IMR-90 (cell line): Measurements from ENCODE around the gene SLC17A4. TPM values are rescaled to one million over a fixed set of nuclear protein-coding genes. Genes with fewer than 3 reads are reported as not detected.

Experiments
- ATAC-seq: fragments of 200-7000 bp; cut with Tn5 transposase; 2 replicates; pipeline ENCODE4 v1.9.1; 2020; ENCODE audit warnings: low read depth, mild to moderate bottlenecking, moderate library complexity
- BruUV-seq: library from RNA; stranded (reverse); fragments of 400-500 nt; replicated peaks from 2 replicates; lab custom pipeline; 2021; lab: Mats Ljungman, UMichigan
- CTCF ChIA-PET: fragments of 300-600 bp; formaldehyde crosslinking; extraction: SDS; loops from one replicate; lab custom pipeline; 2021; ENCODE audit warnings: antibody characterized with exemption; lab: Yijun Ruan, JAX
- POLR2A ChIA-PET: fragments of 300-600 bp; sonication (Branson Sonifier 250); formaldehyde crosslinking; loops from one replicate; lab custom pipeline; 2022; ENCODE audit warnings: antibody characterized with exemption; ENCODE audit not compliant: unreplicated experiment; lab: Charles Lee
- DNase-seq: peaks from one replicate; pipeline ENCODE4 v3.0.0; 2013
- H2AFZ ChIP-seq: replicated peaks from 2 replicates; pipeline ENCODE3; 2013; ENCODE audit warnings: low read length, mild to moderate bottlenecking; ENCODE audit not compliant: poor library complexity
- H2AK5ac ChIP-seq: 2 replicates; pipeline ENCODE4 v1.6.1; 2013; ENCODE audit warnings: low read depth, low read length, inconsistent platforms
- H2AK9ac ChIP-seq: replicated peaks from 2 replicates; pipeline ENCODE3; 2013; ENCODE audit warnings: mild to moderate bottlenecking, low read depth, low read length, moderate library complexity; ENCODE audit not compliant: poor library complexity
- H2BK120ac ChIP-seq: 2 replicates; pipeline ENCODE4 v1.6.1; 2013; ENCODE audit warnings: low read depth, low read length, inconsistent platforms
- H2BK15ac ChIP-seq: 3 replicates; pipeline ENCODE4 v1.6.1; 2013; ENCODE audit warnings: low read depth, low read length, inconsistent platforms
- H2BK20ac ChIP-seq: 2 replicates; pipeline ENCODE4 v1.6.1; 2013; ENCODE audit warnings: low read depth, mild to moderate bottlenecking, inconsistent platforms, low read length, moderate library complexity
- H2BK5ac ChIP-seq: 2 replicates; pipeline ENCODE4 v1.6.1; 2013; ENCODE audit warnings: mild to moderate bottlenecking, low read depth, low read length, inconsistent platforms; ENCODE audit not compliant: poor library complexity, severe bottlenecking
- H3K14ac ChIP-seq: replicated peaks from 2 replicates; pipeline ENCODE4 v1.6.1; 2013; ENCODE audit warnings: low read depth, low read length, inconsistent platforms
- H3K18ac ChIP-seq: 2 replicates; pipeline ENCODE4 v1.6.1; 2013; ENCODE audit warnings: low read depth, low read length, control low read depth
- H3K23ac ChIP-seq: 2 replicates; pipeline ENCODE4 v1.6.1; 2013; ENCODE audit warnings: low read depth, low read length, inconsistent platforms
- H3K27ac ChIP-seq: 2 replicates; pipeline ENCODE4 v1.5.1; 2013; ENCODE audit warnings: mild to moderate bottlenecking, control low read depth, low read length; ENCODE audit not compliant: insufficient read depth
- H3K27me3 ChIP-seq: 2 replicates; pipeline ENCODE4 v1.6.1; 2013; ENCODE audit warnings: low read length; ENCODE audit not compliant: control insufficient read depth, insufficient read depth
- H3K36me3 ChIP-seq: 2 replicates; pipeline ENCODE4 v1.6.1; 2013; ENCODE audit warnings: low read length, mixed read lengths; ENCODE audit not compliant: control insufficient read depth, insufficient read depth
- H3K4ac ChIP-seq: 2 replicates; pipeline ENCODE4 v1.6.1; 2013; ENCODE audit warnings: low read depth, low read length, inconsistent platforms
- H3K4me1 ChIP-seq: 2 replicates; pipeline ENCODE4 v1.6.1; 2013; ENCODE audit warnings: low read length, mixed read lengths; ENCODE audit not compliant: control insufficient read depth, insufficient read depth
- H3K4me2 ChIP-seq: 2 replicates; pipeline ENCODE4 v1.6.1; 2013; ENCODE audit warnings: low read depth, mild to moderate bottlenecking, control low read depth, low read length, moderate library complexity
- H3K4me3 ChIP-seq: 2 replicates; pipeline ENCODE4 v1.5.1; 2013; ENCODE audit warnings: low read depth, mild to moderate bottlenecking, control low read depth, low read length, moderate library complexity; ENCODE audit not compliant: insufficient read depth
- H3K56ac ChIP-seq: 2 replicates; pipeline ENCODE4 v1.6.1; 2013; ENCODE audit warnings: low read length, inconsistent platforms; ENCODE audit not compliant: insufficient read depth; ENCODE audit errors: extremely low read depth
- H3K79me1 ChIP-seq, 2 experiments: 2 replicates each; pipeline ENCODE4 v1.6.1; 2013; ENCODE audit warnings: low read length in 2 of 2, inconsistent platforms in 1 of 2, low read depth in 1 of 2
- H3K9ac ChIP-seq: 2 replicates; pipeline ENCODE4 v1.6.1; 2013; ENCODE audit warnings: low read depth, low read length, control low read depth
- H3K9me1 ChIP-seq: 2 replicates; pipeline ENCODE4 v1.6.1; 2013; ENCODE audit warnings: low read length, inconsistent platforms; ENCODE audit not compliant: insufficient read depth
- H3K9me3 ChIP-seq: 2 replicates; pipeline ENCODE4 v1.6.1; 2013; ENCODE audit warnings: low read length; ENCODE audit not compliant: control insufficient read depth, insufficient read depth
- H4K20me1 ChIP-seq: 2 replicates; pipeline ENCODE4 v1.6.1; 2013; ENCODE audit warnings: low read length, inconsistent platforms; ENCODE audit not compliant: insufficient read depth
- H4K5ac ChIP-seq: 2 replicates; pipeline ENCODE4 v1.6.1; 2013; ENCODE audit warnings: mild to moderate bottlenecking, low read depth, low read length, control low read depth
- H4K8ac ChIP-seq, 2 experiments: 2 replicates each; pipeline ENCODE4 v1.6.1; 2013; ENCODE audit warnings: low read depth in 2 of 2, low read length in 2 of 2, control low read depth in 1 of 2, inconsistent platforms in 1 of 2
- H4K91ac ChIP-seq: 2 replicates; pipeline ENCODE4 v1.6.1; 2013; ENCODE audit warnings: low read depth, low read length, inconsistent platforms; ENCODE audit not compliant: insufficient read depth
- CHD1 ChIP-seq: IDR thresholded peaks from 2 replicates; pipeline ENCODE4 v1.6.1; 2012; ENCODE audit warnings: low read depth, low read length, improper control_type of control experiment
- SMC3 ChIP-seq: fragments of 150-350 bp; IDR thresholded peaks from 2 replicates; pipeline ENCODE4 v1.6.1; 2016; ENCODE audit warnings: low read depth, mild to moderate bottlenecking, antibody characterized with exemption, low read length, moderate library complexity
- WGBS, 2 experiments: methylation state at CpG; one replicate each; pipeline versions ENCODE4 v1.1.5 to v1.1.7; 2013; ENCODE audit warnings: missing lambda C conversion rate in 2 of 2; ENCODE audit not compliant: insufficient read length in 1 of 2; ENCODE audit errors: extremely low coverage in 2 of 2; 5-methylcytosine and 5-hydroxymethylcytosine counted together
- dilution Hi-C: fragments of 300-500 bp; cut with HindIII; formaldehyde crosslinking; loops from one replicate; pipeline ENCODE4 v1.14.3; 2018; ENCODE audit warnings: low sequenced_read_pairs; ENCODE audit not compliant: unreplicated experiment
- in situ Hi-C: fragments of 300-500 bp; cut with MboI; formaldehyde crosslinking; loops from 3 replicates; pipeline ENCODE4 v1.14.3; 2019; ENCODE audit warnings: low sequenced_read_pairs, inconsistent platforms, mixed read lengths
- intact Hi-C: fragments of 100-400 bp; cut with micrococcal nuclease; formaldehyde crosslinking; loops from 2 replicates; pipeline ENCODE4 v1.10.0; 2022
- polyA plus RNA-seq, 3 experiments: library from polyadenylated mRNA; depleted of rRNA; stranded (reverse); fragments of >200 nt; gene quantifications; 2 replicates each; pipeline ENCODE4 v1.2.3, GENCODE V29; 2012; ENCODE audit warnings: low replicate concordance in 1 of 3
- total RNA-seq: library from RNA; depleted of rRNA; stranded (reverse); fragments of >200 nt; gene quantifications from 2 replicates; pipeline ENCODE4 v1.2.3, GENCODE V29; 2012

The SLC17A4 gene
- total and polyA plus RNA-seq, 2 of the 4 experiments (the other 2 are of a cell fraction) = not detected

- no peak for TF ChIP-seq CHD1
- no peak for TF ChIP-seq SMC3
Measured at GRCh38 chr6:25787428-25787827, 32.9 kb downstream of the SLC17A4 start.

More at GRCh38 chr6:25787428-25787827, 32.9 kb downstream of the SLC17A4 start:
- H3K9me3 ChIP-seq = no peaks in the 10 kb centered on the region
- in situ Hi-C loops = no loop called here
- H3K4me2 ChIP-seq = no peak overlapping the region
- H3K79me1 ChIP-seq = no peaks in the 10 kb centered on the region
- no peaks in the 10 kb centered on the region for H3K27me3 ChIP-seq
- no peak for DNase-seq
- no peak overlapping the region for H4K8ac ChIP-seq
- H3K56ac ChIP-seq = no peak overlapping the region
- no peaks in the 10 kb centered on the region for H3K4me1 ChIP-seq
- BruUV-seq = no TSS peak
- ChIA-PET CTCF (interaction anchor here (1.1 kb wide), 1 partner anchor 102 kb away, joined by 3 read pairs; no protein-coding TSS in a partner anchor), POLR2A (no interaction called here)
- no peak overlapping the region for H2BK5ac ChIP-seq
- H2BK120ac ChIP-seq = no peak overlapping the region
- no peak for ATAC-seq
- no peak overlapping the region for H3K23ac ChIP-seq
- H2AFZ ChIP-seq = no peak overlapping the region
- no peaks in the 10 kb centered on the region for H4K20me1 ChIP-seq
- no peak overlapping the region for H3K4me3 ChIP-seq
- no peak overlapping the region for H2BK20ac ChIP-seq
- no peak overlapping the region for H3K18ac ChIP-seq
- intact Hi-C loops = no loop called here
- H4K5ac ChIP-seq = no peak overlapping the region
- no peak overlapping the region for H4K91ac ChIP-seq
- H2BK15ac ChIP-seq = no peak overlapping the region
- no peaks in the 10 kb centered on the region for H3K36me3 ChIP-seq
- H3K9me1 ChIP-seq = no peaks in the 10 kb centered on the region
- no CpG with 5 or more reads among the region's 2 CpGs for WGBS, 2 experiments
- no peak overlapping the region for H3K9ac ChIP-seq
- no peak overlapping the region for H2AK9ac ChIP-seq
- no peak overlapping the region for H3K4ac ChIP-seq
- no peak overlapping the region for H3K14ac ChIP-seq
- no peak overlapping the region for H3K27ac ChIP-seq
- no peak overlapping the region for H2AK5ac ChIP-seq
- dilution Hi-C loops = no loop called here
